Right lobe of liver (tissue), 6 donors: Measurements from ENCODE around the gene GAA. TPM values are rescaled to one million over a fixed set of nuclear protein-coding genes. Genes with fewer than 3 reads are reported as not detected.

Experiments
- ATAC-seq, 4 donors: fragments of 200-7000 bp; cut with Tn5 transposase; one replicate each; pipeline ENCODE4 v1.9.1; 2020; ENCODE audit warnings: mild to moderate bottlenecking in 4 of 4, moderate library complexity in 4 of 4
- DNase-seq, 3 donors: peaks; one replicate each; pipeline ENCODE4 v3.0.0-alpha.2; 2020
- H3K27ac ChIP-seq, 3 donors: fragments of 200-600 bp; one replicate each; pipeline ENCODE4 v1.8.0; 2022
- H3K27me3 ChIP-seq, 2 donors: fragments of 200-600 bp; one replicate each; pipeline ENCODE4 v1.8.0; 2022
- H3K36me3 ChIP-seq, 4 donors: fragments of 200-600 bp; sonication (generic) in 1 of 4; one replicate each; pipeline versions ENCODE4 v1.5.1 to v1.8.0; 2017 to 2022; ENCODE audit warnings: control low read depth in 1 of 4
- H3K4me1 ChIP-seq, 4 donors: fragments of 200-600 bp; sonication (generic) in 1 of 4; one replicate each; pipeline versions ENCODE4 v1.5.1 to v1.8.0; 2017 to 2022; ENCODE audit warnings: control low read depth in 1 of 4
- H3K4me3 ChIP-seq, 3 donors: fragments of 200-600 bp; one replicate each; pipeline ENCODE4 v1.8.0; 2022
- H3K9me3 ChIP-seq, 4 donors: fragments of 200-600 bp; sonication (generic) in 1 of 4; one replicate each; pipeline versions ENCODE4 v1.5.1 to v1.8.0; 2017 to 2022; ENCODE audit warnings: control low read depth in 1 of 4
- POLR2A ChIP-seq: fragments of 450-650 bp; IDR thresholded peaks from one replicate; pipeline ENCODE4 v1.6.1; 2017; ENCODE audit warnings: antibody characterized with exemption, mild to moderate bottlenecking
- WGBS: methylation state at CpG from one replicate; pipeline ENCODE4 v1.1.6; 2018; ENCODE audit warnings: low coverage, low lambda C conversion rate; ENCODE audit not compliant: insufficient coverage; ENCODE audit errors: missing lambda C conversion rate; 5-methylcytosine and 5-hydroxymethylcytosine counted together
- intact Hi-C, 2 donors: fragments of 100-400 bp; cut with DNase I; formaldehyde crosslinking; loops; one replicate each; pipeline versions ENCODE4 v1.11.2 to v1.14.1; 2022
- total RNA-seq, 6 experiments: library from RNA; depleted of rRNA in 2 of 6; stranded (reverse); fragments of >200 nt in 2 of 6; fragmentation: NEBNext Ultra II Directional in 3 of 6; extraction: Animal tissue kit (Norgen Biotek cat#: 25700) in 3 of 6; gene quantifications; one replicate each; pipeline versions ENCODE4 v1.1.0 to v1.2.4, GENCODE V29; 2016 to 2023
- TF ChIP-seq, protein P1 (sequence below), 4 donors: fragments of 200-600 bp in 3 of 4; fragments of 450-650 bp in 1 of 4; IDR thresholded peaks; one replicate each; pipeline versions ENCODE4 v1.5.1 to v1.8.0; 2016 to 2022; ENCODE audit warnings: antibody characterized with exemption in 4 of 4, mild to moderate bottlenecking in 2 of 4
- donor health status: DM: no; HTN: yes; CAD: no.
- donor health status: DM: no; HTN: no; CAD: no.
- donor health status: DM: no; HTN: no; CAD: no.
- donor health status: DM: no; HTN: yes; CAD: no.
- donor health status: DM: no; HTN: yes; CAD: no.

The GAA gene
- total RNA-seq, 6 experiments from 2014 or later: 42.7 to 94.1 (median 71.0) TPM

DNA sequence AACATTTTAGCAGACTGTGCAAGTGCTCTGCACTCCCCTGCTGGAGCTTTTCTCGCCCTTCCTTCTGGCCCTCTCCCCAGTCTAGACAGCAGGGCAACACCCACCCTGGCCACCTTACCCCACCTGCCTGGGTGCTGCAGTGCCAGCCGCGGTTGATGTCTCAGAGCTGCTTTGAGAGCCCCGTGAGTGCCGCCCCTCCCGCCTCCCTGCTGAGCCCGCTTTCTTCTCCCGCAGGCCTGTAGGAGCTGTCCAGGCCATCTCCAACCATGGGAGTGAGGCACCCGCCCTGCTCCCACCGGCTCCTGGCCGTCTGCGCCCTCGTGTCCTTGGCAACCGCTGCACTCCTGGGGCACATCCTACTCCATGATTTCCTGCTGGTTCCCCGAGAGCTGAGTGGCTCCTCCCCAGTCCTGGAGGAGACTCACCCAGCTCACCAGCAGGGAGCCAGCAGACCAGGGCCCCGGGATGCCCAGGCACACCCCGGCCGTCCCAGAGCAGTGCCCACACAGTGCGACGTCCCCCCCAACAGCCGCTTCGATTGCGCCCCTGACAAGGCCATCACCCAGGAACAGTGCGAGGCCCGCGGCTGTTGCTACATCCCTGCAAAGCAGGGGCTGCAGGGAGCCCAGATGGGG, 3.1 kb downstream of the GAA start:
- H3K4me1 ChIP-seq: no peaks in the 10 kb centered on the region

DNA sequence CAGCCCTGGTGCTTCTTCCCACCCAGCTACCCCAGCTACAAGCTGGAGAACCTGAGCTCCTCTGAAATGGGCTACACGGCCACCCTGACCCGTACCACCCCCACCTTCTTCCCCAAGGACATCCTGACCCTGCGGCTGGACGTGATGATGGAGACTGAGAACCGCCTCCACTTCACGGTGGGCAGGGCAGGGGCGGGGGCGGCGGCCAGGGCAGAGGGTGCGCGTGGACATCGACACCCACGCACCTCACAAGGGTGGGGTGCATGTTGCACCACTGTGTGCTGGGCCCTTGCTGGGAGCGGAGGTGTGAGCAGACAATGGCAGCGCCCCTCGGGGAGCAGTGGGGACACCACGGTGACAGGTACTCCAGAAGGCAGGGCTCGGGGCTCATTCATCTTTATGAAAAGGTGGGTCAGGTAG, 3.6 kb downstream of the GAA start:
- DNase-seq: peak; percentile 16 to 49 (median 44)
- no peak for TF ChIP-seq POLR2A
- TF ChIP-seq, protein P1, sequence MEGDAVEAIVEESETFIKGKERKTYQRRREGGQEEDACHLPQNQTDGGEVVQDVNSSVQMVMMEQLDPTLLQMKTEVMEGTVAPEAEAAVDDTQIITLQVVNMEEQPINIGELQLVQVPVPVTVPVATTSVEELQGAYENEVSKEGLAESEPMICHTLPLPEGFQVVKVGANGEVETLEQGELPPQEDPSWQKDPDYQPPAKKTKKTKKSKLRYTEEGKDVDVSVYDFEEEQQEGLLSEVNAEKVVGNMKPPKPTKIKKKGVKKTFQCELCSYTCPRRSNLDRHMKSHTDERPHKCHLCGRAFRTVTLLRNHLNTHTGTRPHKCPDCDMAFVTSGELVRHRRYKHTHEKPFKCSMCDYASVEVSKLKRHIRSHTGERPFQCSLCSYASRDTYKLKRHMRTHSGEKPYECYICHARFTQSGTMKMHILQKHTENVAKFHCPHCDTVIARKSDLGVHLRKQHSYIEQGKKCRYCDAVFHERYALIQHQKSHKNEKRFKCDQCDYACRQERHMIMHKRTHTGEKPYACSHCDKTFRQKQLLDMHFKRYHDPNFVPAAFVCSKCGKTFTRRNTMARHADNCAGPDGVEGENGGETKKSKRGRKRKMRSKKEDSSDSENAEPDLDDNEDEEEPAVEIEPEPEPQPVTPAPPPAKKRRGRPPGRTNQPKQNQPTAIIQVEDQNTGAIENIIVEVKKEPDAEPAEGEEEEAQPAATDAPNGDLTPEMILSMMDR (IDR thresholded peaks at IDR 0.05): no peak
- H3K27me3 ChIP-seq: no peaks in the 10 kb centered on the region

More for the DNA sequence above, 3.1 kb downstream of the GAA start:
- no peak overlapping the region for H3K4me3 ChIP-seq
- H3K9me3 ChIP-seq: no peaks in the 10 kb centered on the region
- H3K27me3 ChIP-seq: no peaks in the 10 kb centered on the region
- TF ChIP-seq, protein P1 (IDR thresholded peaks at IDR 0.05): no peak
- TF ChIP-seq POLR2A: no peak
- DNase-seq: peak in 2 of 3 donors; percentile 45 to 50
- no peak for ATAC-seq
- WGBS: 80% methylated on average over 3 of the region's 26 CpGs
- H3K27ac ChIP-seq: no peak overlapping the region
- H3K36me3 ChIP-seq: no peaks in the 10 kb centered on the region
- intact Hi-C loops: no loop called here

DNA sequence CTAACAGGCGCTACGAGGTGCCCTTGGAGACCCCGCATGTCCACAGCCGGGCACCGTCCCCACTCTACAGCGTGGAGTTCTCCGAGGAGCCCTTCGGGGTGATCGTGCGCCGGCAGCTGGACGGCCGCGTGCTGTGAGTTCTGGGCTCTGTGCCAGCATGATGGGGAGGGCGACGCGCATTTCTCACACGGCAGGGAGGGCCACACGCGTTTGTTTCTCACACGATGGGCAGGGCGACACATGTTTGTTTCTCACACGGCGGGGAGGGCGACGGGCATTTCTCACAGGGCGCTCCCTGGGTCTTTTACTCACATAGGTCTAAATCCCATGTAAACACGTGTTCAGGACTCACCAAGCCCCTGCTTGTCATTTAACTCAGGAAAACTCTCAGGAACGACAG, 4.4 kb downstream of the GAA start:
- no peaks in the 10 kb centered on the region for H3K27me3 ChIP-seq
- DNase-seq: peak; percentile 17 to 47 (median 42)
- TF ChIP-seq, protein P1 (IDR thresholded peaks at IDR 0.05): no peak
- no peak for TF ChIP-seq POLR2A
- intact Hi-C loops: no loop called here
- H3K27ac ChIP-seq: no peak overlapping the region
- no peaks in the 10 kb centered on the region for H3K36me3 ChIP-seq
- no CpG with 5 or more reads among the region's 29 CpGs for WGBS
- ATAC-seq: no peak
- H3K4me3 ChIP-seq: no peak overlapping the region
- H3K4me1 ChIP-seq: no peaks in the 10 kb centered on the region
- no peaks in the 10 kb centered on the region for H3K9me3 ChIP-seq

More for the DNA sequence above, 3.6 kb downstream of the GAA start:
- no CpG with 5 or more reads among the region's 18 CpGs for WGBS
- Histone ChIP-seq H3K36me3 (no peaks in the 10 kb centered on the region), H3K4me1 (no peaks in the 10 kb centered on the region), H3K9me3 (no peaks in the 10 kb centered on the region), H3K27ac (no peak overlapping the region), H3K4me3 (no peak overlapping the region)
- ATAC-seq: no peak
- intact Hi-C loops: no loop called here

DNA sequence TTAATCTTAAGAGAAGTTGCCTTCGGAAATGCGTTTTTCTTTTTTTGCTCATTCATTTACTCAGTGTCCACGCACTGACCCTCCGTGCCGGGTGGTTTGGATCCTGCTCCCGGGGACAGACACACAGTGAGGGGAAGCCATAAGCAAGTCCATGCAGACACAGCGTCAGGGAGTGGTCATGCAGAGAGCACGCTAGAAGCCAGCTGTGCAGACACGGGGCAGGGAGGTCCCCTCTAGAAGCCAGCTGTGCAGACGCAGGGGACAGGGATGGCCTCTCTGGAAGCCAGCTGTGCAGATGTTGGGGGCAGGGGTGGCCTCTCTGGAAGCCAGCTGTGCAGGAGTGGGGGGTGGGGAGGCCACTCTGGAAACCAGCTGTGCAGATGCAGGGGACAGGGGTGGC, 4.8 kb downstream of the GAA start:
- ATAC-seq: no peak
- H3K27ac ChIP-seq: no peak overlapping the region
- H3K9me3 ChIP-seq: no peaks in the 10 kb centered on the region
- 72% methylated on average over 6 of the region's 10 CpGs for WGBS
- no peaks in the 10 kb centered on the region for H3K27me3 ChIP-seq
- no peaks in the 10 kb centered on the region for H3K36me3 ChIP-seq
- H3K4me3 ChIP-seq: no peak overlapping the region
- H3K4me1 ChIP-seq: no peaks in the 10 kb centered on the region
- intact Hi-C loops: no loop called here
- TF ChIP-seq POLR2A: no peak
- TF ChIP-seq, protein P1 (IDR thresholded peaks at IDR 0.05): no peak
- no peak for DNase-seq
